ENCODE data around the gene KHSRP. TPM values are rescaled to one million over a fixed set of nuclear protein-coding genes. Genes with fewer than 3 reads are reported as not detected.

KHSRP gene
- total and polyA plus RNA-seq, 10 of the 15 experiments (the other 5 are each of a cell fraction or from before 2014, with no cell fraction given): 4.8 to 440 (median 82.0) TPM

- TF ChIP-seq USF1 (IDR thresholded peaks at IDR 0.05; ENCODE audit: borderline replicate concordance, extremely low read length, insufficient read depth, low read depth, low read length) (peak; percentile 88), JUNB (IDR thresholded peaks at IDR 0.05) (no peak), MTA2 (IDR thresholded peaks at IDR 0.05; ENCODE audit: low read depth) (no peak; the same call in none of the 2 replicates), TAF1 (IDR thresholded peaks at IDR 0.05; ENCODE audit: borderline replicate concordance, low read depth, low read length) (peak; percentile 30; the same call in 1 of the 2 replicates), IRF3 (IDR thresholded peaks at IDR 0.05) (peak; percentile 100), NFXL1 (IDR thresholded peaks at IDR 0.05; ENCODE audit: borderline replicate concordance) (no peak), KAT2A (conservative IDR thresholded peaks at IDR 0.05; ENCODE audit: control insufficient read depth, low read depth, low read length) (no peak), LARP7 (IDR thresholded peaks at IDR 0.05) (no peak), SUZ12 (IDR thresholded peaks at IDR 0.05; ENCODE audit: unreplicated experiment) (no peak), BRCA1 (IDR thresholded peaks at IDR 0.05; ENCODE audit: low read depth, low read length) (peak; percentile 39; the same call in 1 of the 2 replicates), YBX1 (IDR thresholded peaks at IDR 0.05) (no peak), POLR2AphosphoS2 (IDR thresholded peaks at IDR 0.05; ENCODE audit: low read depth, low read length) (no peak), MEF2B (IDR thresholded peaks at IDR 0.05; ENCODE audit: partially characterized antibody, poor library complexity, severe bottlenecking) (no peak), NR2C2 (IDR thresholded peaks at IDR 0.05; ENCODE audit: borderline replicate concordance, control insufficient read depth, insufficient read length, low read depth) (no peak), ETV6 (conservative IDR thresholded peaks at IDR 0.05 in 1 of 2, IDR thresholded peaks at IDR 0.05 in 1 of 2; ENCODE audit: borderline replicate concordance in 1 of 2, low read depth in 1 of 2) (no peak), NRF1 (conservative IDR thresholded peaks at IDR 0.05; ENCODE audit: low read depth, low read length) (no peak; the same call in 1 of the 2 replicates), YY1 (IDR thresholded peaks at IDR 0.05; ENCODE audit: low read depth, low read length) (peak; percentile 74), TBL1XR1 (IDR thresholded peaks at IDR 0.05; ENCODE audit: low read depth, low read length) (no peak), ZNF622 (IDR thresholded peaks at IDR 0.05) (no peak), IKZF2 (IDR thresholded peaks at IDR 0.05) (peak in 1 of 2 experiments; percentile 75; a peak in 2 of 4 replicates), RAD51 (IDR thresholded peaks at IDR 0.05) (peak; percentile 98), NBN (IDR thresholded peaks at IDR 0.05) (peak; percentile 3; the same call in 1 of the 2 replicates), GATAD2B (conservative IDR thresholded peaks at IDR 0.05; ENCODE audit: low read depth) (peak; percentile 74; the same call in 1 of the 2 replicates), EP300 (IDR thresholded peaks at IDR 0.05; ENCODE audit: borderline replicate concordance in 1 of 2, control insufficient read depth in 1 of 2, low read depth in 2 of 2, low read length in 2 of 2) (no peak), PKNOX1 (IDR thresholded peaks at IDR 0.05) (peak; percentile 100), RAD21 (IDR thresholded peaks at IDR 0.05; ENCODE audit: insufficient read depth, low read depth, low read length) (no peak), NFYB (IDR thresholded peaks at IDR 0.05; ENCODE audit: insufficient read depth, low read depth, low read length) (peak; percentile 97), BMI1 (IDR thresholded peaks at IDR 0.05; ENCODE audit: borderline replicate concordance) (no peak), EZH2 (IDR thresholded peaks at IDR 0.05; ENCODE audit: borderline replicate concordance, control insufficient read depth, low read depth, low read length) (no peak)
These were observed 524 bp upstream of the KHSRP start (continued) for GRCh38 chr19:6424939-6425731.

Measured in GM12878 (cell line).